Activated CD8-positive, alpha-beta memory T cell treated with anti-CD3 and anti-CD28 coated beads, Interleukin-2, amount 50 U/mL, for 1 hour (primary cell): ENCODE results near the gene TMEM178A.

Source experiments
- DNase-seq: peaks from one replicate; pipeline ENCODE4 v3.0.0-alpha.2; 2020; ENCODE audit errors: extremely low read depth

Gene TMEM178A

GRCh38 chr2:39678170-39678569 is 12.5 kb downstream of the TMEM178A start:
- DNase-seq = no peak

- DNase-seq = no peak
These were observed 14.1 kb downstream of the TMEM178A start for GRCh38 chr2:39679805-39680204.

GRCh38 chr2:39682066-39682692 is 16.5 kb downstream of the TMEM178A start:
- DNase-seq = no peak

- no peak for DNase-seq
These were observed 17.4 kb downstream of the TMEM178A start for GRCh38 chr2:39683022-39683699.

GRCh38 chr2:39684464-39684863 is 18.7 kb downstream of the TMEM178A start:
- DNase-seq = no peak

GRCh38 chr2:39685126-39685525 is 19.4 kb downstream of the TMEM178A start:
- no peak for DNase-seq

- DNase-seq = no peak
These were observed 20.7 kb downstream of the TMEM178A start for GRCh38 chr2:39686456-39686855.

- DNase-seq = no peak
These were observed 22.5 kb downstream of the TMEM178A start for GRCh38 chr2:39688181-39688580.

- DNase-seq = no peak
These were observed 23.6 kb downstream of the TMEM178A start for GRCh38 chr2:39689272-39689841.

GRCh38 chr2:39689876-39690275 is 24.2 kb downstream of the TMEM178A start:
- no peak for DNase-seq

- DNase-seq = no peak
These were observed 27.5 kb downstream of the TMEM178A start for GRCh38 chr2:39693245-39693644.

- DNase-seq = no peak
These were observed 30.4 kb downstream of the TMEM178A start for GRCh38 chr2:39696101-39696553.

- no peak for DNase-seq
These were observed 31.1 kb downstream of the TMEM178A start for GRCh38 chr2:39696838-39697237.

- DNase-seq = no peak
These were observed 31.7 kb downstream of the TMEM178A start for GRCh38 chr2:39697454-39697853.

GRCh38 chr2:39701137-39701536 is 35.4 kb downstream of the TMEM178A start:
- DNase-seq = no peak

- no peak for DNase-seq
These were observed 37.6 kb downstream of the TMEM178A start for GRCh38 chr2:39703181-39703872.

GRCh38 chr2:39704540-39704939 is 38.8 kb downstream of the TMEM178A start:
- DNase-seq = no peak

GRCh38 chr2:39705638-39706037 is 39.9 kb downstream of the TMEM178A start:
- no peak for DNase-seq

- no peak for DNase-seq
These were observed 40.6 kb downstream of the TMEM178A start for GRCh38 chr2:39706312-39706711.

- no peak for DNase-seq
These were observed 41.2 kb downstream of the TMEM178A start for GRCh38 chr2:39706945-39707344.

GRCh38 chr2:39708003-39708402 is 42.3 kb downstream of the TMEM178A start:
- DNase-seq = no peak

- DNase-seq = no peak
These were observed 45.1 kb downstream of the TMEM178A start for GRCh38 chr2:39710807-39711206.

- DNase-seq = no peak
These were observed 47.2 kb downstream of the TMEM178A start for GRCh38 chr2:39712953-39713352.
